Cardiac fibroblast (primary cell): Measurements from ENCODE around the gene AP4M1.
A peak's percentile ranks its signal among the peaks of the same experiment; 100 is the strongest.

Experiments
- DNase-seq, 2 donors: peaks; one replicate each; pipeline versions ENCODE4 v3.0.0 to v3.0.0-alpha.2; 2010; ENCODE audit warnings: low read depth in 2 of 2
- H3K4me3 ChIP-seq, 2 donors: replicated peaks in 1 of 2; 1 replicate in 1 of 2; 2 replicates in 1 of 2; pipeline ENCODE4 v1.5.1; 2011; ENCODE audit warnings: low read depth in 2 of 2, low read length in 2 of 2, mild to moderate bottlenecking in 2 of 2, moderate library complexity in 1 of 2
- CTCF ChIP-seq: IDR thresholded peaks from one replicate; pipeline ENCODE4 v1.5.1; 2011; ENCODE audit warnings: low read depth, mild to moderate bottlenecking, low read length, inconsistent platforms

AP4M1 gene

GRCh38 chr7:100154651-100155491, 53.4 kb downstream of the AP4M1 start:
- no peak for DNase-seq
- H3K4me3 ChIP-seq, result no peak overlapping the region
- TF ChIP-seq CTCF, result no peak

- DNase-seq, result no peak
- no peak for TF ChIP-seq CTCF
- H3K4me3 ChIP-seq, result no peak overlapping the region
Observed at GRCh38 chr7:100155553-100156317, 54.3 kb downstream of the AP4M1 start.

- no peak overlapping the region for H3K4me3 ChIP-seq
- no peak for DNase-seq
- no peak for TF ChIP-seq CTCF
Observed at GRCh38 chr7:100156331-100157068, 55.1 kb downstream of the AP4M1 start.

- no peak for DNase-seq
- peak overlapping the region; percentile 65 to 71 for H3K4me3 ChIP-seq
Observed at GRCh38 chr7:100157069-100157333, 55.6 kb downstream of the AP4M1 start.

GRCh38 chr7:100157334-100158228, 56.1 kb downstream of the AP4M1 start:
- H3K4me3 ChIP-seq, result peak overlapping the region; percentile 65 to 71
- TF ChIP-seq CTCF, result peak; percentile 32
- peak; percentile 53 to 78 for DNase-seq

More at GRCh38 chr7:100157069-100157333, 55.6 kb downstream of the AP4M1 start:
- TF ChIP-seq CTCF, result no peak
